K562 (cell line): ENCODE measurements around the gene ASB7.

Experiments
- ETV6 ChIP-seq, 3 experiments: fragments of 150-350 bp in 1 of 3; sonication (generic) in 1 of 3; formaldehyde crosslinking in 1 of 3; IDR thresholded peaks; 2 replicates each; pipeline versions ENCODE4 v1.6.1 to v1.8.0; 2014 to 2022; ENCODE audit warnings: borderline replicate concordance in 2 of 3, low read depth in 2 of 3, antibody characterized with exemption in 1 of 3, low read length in 1 of 3, mild to moderate bottlenecking in 1 of 3, missing genetic modification reagents in 1 of 3
- ZFP91 ChIP-seq: sonication (generic); formaldehyde crosslinking; IDR thresholded peaks from 2 replicates; pipeline ENCODE4 v1.8.0; 2022; ENCODE audit warnings: mild to moderate bottlenecking, missing genetic modification reagents

GRCh38 chr15:100667405-100668347 lies 65.3 kb downstream of the ASB7 start:
- TF ChIP-seq ZFP91 (CRISPR knock-in tag), result no peak
- TF ChIP-seq ETV6 (IDR thresholded peaks at IDR 0.05; ENCODE audit: borderline replicate concordance in 1 of 2, low read depth in 2 of 2, low read length in 1 of 2), result no peak
- no peak for TF ChIP-seq ETV6 (CRISPR knock-in tag; IDR thresholded peaks at IDR 0.05; ENCODE audit: borderline replicate concordance)
